HG03108 (cell line): ENCODE measurements around the gene UBR3.
"Not testable (repeated sequence)": the region's sequence is repeated elsewhere in the genome, so short reads cannot be mapped to it uniquely, and the experiment has no call there.

Experiments
- ATAC-seq: cut with Tn5 transposase; IDR thresholded peaks from one replicate; pipeline ENCODE4 v1.9.1; 2021; ENCODE audit warnings: moderate library complexity; ENCODE audit not compliant: unreplicated experiment

Gene UBR3

GRCh38 chr2:169822036-169822435 is 5.2 kb upstream of the UBR3 start:
- ATAC-seq, result no peak

GRCh38 chr2:169822785-169823392 is 4.4 kb upstream of the UBR3 start:
- no peak for ATAC-seq

GRCh38 chr2:169823996-169824372 is 3.3 kb upstream of the UBR3 start:
- ATAC-seq, result no peak

GRCh38 chr2:169824373-169825333 is 2.6 kb upstream of the UBR3 start, which contains the start of gene METTL5:
Gene METTL5, minus strand, starts transcription at chr2:169824905. Its CDS starts 308 bp downstream, at chr2:169824597.
- peak; percentile 51 for ATAC-seq

- ATAC-seq, result peak; percentile 24
Measured at GRCh38 chr2:169828141-169828811, 1.0 kb downstream of the UBR3 start.

- no peak for ATAC-seq
Measured at GRCh38 chr2:169834401-169834800, 7.1 kb downstream of the UBR3 start.

GRCh38 chr2:169838743-169839489 is 11.7 kb downstream of the UBR3 start:
- ATAC-seq, result no peak

- ATAC-seq, result no peak
Measured at GRCh38 chr2:169839954-169840746, 12.9 kb downstream of the UBR3 start.

GRCh38 chr2:169840747-169841142 is 13.5 kb downstream of the UBR3 start:
- ATAC-seq, result no peak

GRCh38 chr2:169841625-169842024 is 14.4 kb downstream of the UBR3 start:
- ATAC-seq, result not testable (repeated sequence)

- ATAC-seq, result no peak
Measured at GRCh38 chr2:169845016-169845415, 17.8 kb downstream of the UBR3 start.

- ATAC-seq, result not testable (repeated sequence)
Measured at GRCh38 chr2:169848959-169849693, 21.9 kb downstream of the UBR3 start.

- ATAC-seq, result no peak
Measured at GRCh38 chr2:169849710-169850109, 22.5 kb downstream of the UBR3 start.

- ATAC-seq, result no peak
Measured at GRCh38 chr2:169853041-169853668, 25.9 kb downstream of the UBR3 start.

- not testable (repeated sequence) for ATAC-seq
Measured at GRCh38 chr2:169855281-169856258, 28.3 kb downstream of the UBR3 start.

- ATAC-seq, result no peak
Measured at GRCh38 chr2:169859423-169859822, 32.2 kb downstream of the UBR3 start.

GRCh38 chr2:169860149-169860548 is 32.9 kb downstream of the UBR3 start:
- no peak for ATAC-seq

- ATAC-seq, result no peak
Measured at GRCh38 chr2:169862816-169863215, 35.6 kb downstream of the UBR3 start.
